HepG2 (cell line): ENCODE results near the gene ISY1. TPM values are rescaled to one million over a fixed set of nuclear protein-coding genes. Genes with fewer than 3 reads are reported as not detected.
A peak's percentile ranks its signal among the peaks of the same experiment; 100 is the strongest.

Experiments
- CCAR2 ChIP-seq: fragments of 200-400 bp; formaldehyde crosslinking; optimal IDR thresholded peaks from 2 replicates; pipeline ENCODE3; 2018; ENCODE audit warnings: low read depth, mild to moderate bottlenecking, low read length, moderate library complexity
- CEBPG ChIP-seq: IDR thresholded peaks from 2 replicates; pipeline ENCODE4 v1.6.1; 2016
- FOXK1 ChIP-seq: sonication (generic); formaldehyde crosslinking; IDR thresholded peaks from 2 replicates; pipeline ENCODE4 v1.4.0; 2020; ENCODE audit warnings: low read depth, missing genetic modification reagents, borderline replicate concordance
- ISL2 ChIP-seq: sonication (generic); formaldehyde crosslinking; IDR thresholded peaks from 2 replicates; pipeline ENCODE4 v1.5.0; 2020; ENCODE audit warnings: missing genetic modification reagents
- JUN ChIP-seq: sonication (generic); formaldehyde crosslinking; IDR thresholded peaks from 2 replicates; pipeline ENCODE4 v1.4.0; 2020; ENCODE audit warnings: mild to moderate bottlenecking, missing genetic modification reagents
- KDM5B ChIP-seq: sonication (generic); formaldehyde crosslinking; IDR thresholded peaks from 2 replicates; pipeline ENCODE4 v1.4.0; 2020; ENCODE audit warnings: missing genetic modification reagents, mild to moderate bottlenecking, borderline replicate concordance
- MED1 ChIP-seq: sonication (generic); formaldehyde crosslinking; IDR thresholded peaks from 2 replicates; pipeline ENCODE4 v1.4.0; 2020; ENCODE audit warnings: missing genetic modification reagents
- TBX2 ChIP-seq: sonication (generic); formaldehyde crosslinking; IDR thresholded peaks from 2 replicates; pipeline ENCODE4 v1.5.0; 2020; ENCODE audit warnings: missing genetic modification reagents, mild to moderate bottlenecking, borderline replicate concordance
- THYN1 ChIP-seq: sonication (generic); formaldehyde crosslinking; IDR thresholded peaks from 2 replicates; pipeline ENCODE4 v1.8.1; 2023; ENCODE audit warnings: low read depth, mild to moderate bottlenecking, moderate library complexity, missing genetic modification reagents, borderline replicate concordance
- TP53 ChIP-seq: sonication (generic); formaldehyde crosslinking; conservative IDR thresholded peaks from 2 replicates; pipeline ENCODE4 v1.4.0; 2020; ENCODE audit warnings: missing genetic modification reagents
- ZNF10 ChIP-seq: sonication (generic); formaldehyde crosslinking; IDR thresholded peaks from 2 replicates; pipeline ENCODE4 v1.4.0; 2020; ENCODE audit warnings: mild to moderate bottlenecking, low read depth, missing genetic modification reagents, borderline replicate concordance
- ZNF337 ChIP-seq: sonication (generic); formaldehyde crosslinking; IDR thresholded peaks from 2 replicates; pipeline ENCODE4 v1.5.1; 2020; ENCODE audit warnings: missing genetic modification reagents, low read depth, mild to moderate bottlenecking, borderline replicate concordance
- ZNF451 ChIP-seq: sonication (generic); formaldehyde crosslinking; IDR thresholded peaks from 2 replicates; pipeline ENCODE4 v1.5.0; 2020; ENCODE audit warnings: mild to moderate bottlenecking, missing genetic modification reagents
- ZNF562 ChIP-seq: sonication (generic); formaldehyde crosslinking; IDR thresholded peaks from 2 replicates; pipeline ENCODE4 v1.8.0; 2022; ENCODE audit warnings: missing genetic modification reagents, borderline replicate concordance
- polyA plus RNA-seq, 8 experiments: library from polyadenylated mRNA; depleted of rRNA in 3 of 8; stranded (reverse) in 7 of 8; unstranded in 1 of 8; fragments of >200 nt; fragmentation: Illumina TruSeq in 4 of 8; extraction: Trizol in 4 of 8; gene quantifications; 2 replicates each; pipeline versions ENCODE4 v1.2.1 to v1.2.3, GENCODE V29; 2011 to 2016; ENCODE audit warnings: low read depth in 4 of 8, missing spikeins in 1 of 8, mixed read lengths in 1 of 8; ENCODE audit not compliant: insufficient read depth in 1 of 8
- total RNA-seq, 5 experiments: library from RNA; depleted of rRNA; stranded (reverse); fragments of >200 nt; fragmentation: Illumina TruSeq; extraction: Trizol; gene quantifications; 2 replicates each; pipeline ENCODE4 v1.2.3, GENCODE V29; 2016; ENCODE audit warnings: low read depth in 1 of 5
- TF ChIP-seq, protein P1 (sequence below): sonication (generic); formaldehyde crosslinking; IDR thresholded peaks from 2 replicates; pipeline ENCODE4 v1.5.0; 2020; ENCODE audit warnings: mild to moderate bottlenecking, missing genetic modification reagents
- TF ChIP-seq, protein P2 (sequence below): sonication (generic); formaldehyde crosslinking; IDR thresholded peaks from 2 replicates; pipeline ENCODE4 v1.4.0; 2020; ENCODE audit warnings: missing genetic modification reagents
- TF ChIP-seq, protein P3 (sequence below): sonication (generic); formaldehyde crosslinking; IDR thresholded peaks from 2 replicates; pipeline ENCODE4 v1.4.0; 2020; ENCODE audit warnings: mild to moderate bottlenecking, missing genetic modification reagents
- TF ChIP-seq, protein P4 (sequence below): sonication (generic); formaldehyde crosslinking; IDR thresholded peaks from 2 replicates; pipeline ENCODE4 v1.8.1; 2022; ENCODE audit warnings: low read depth, mild to moderate bottlenecking, missing genetic modification reagents
- TF ChIP-seq, protein P5 (sequence below): IDR thresholded peaks from 2 replicates; pipeline ENCODE4 v1.6.1; 2016; ENCODE audit warnings: control low read depth

The ISY1 gene
- total and polyA plus RNA-seq, 2 of the 13 experiments (the other 11 are each of a cell fraction or from before 2014, with no cell fraction given) = 21.0 to 39.1 TPM

DNA sequence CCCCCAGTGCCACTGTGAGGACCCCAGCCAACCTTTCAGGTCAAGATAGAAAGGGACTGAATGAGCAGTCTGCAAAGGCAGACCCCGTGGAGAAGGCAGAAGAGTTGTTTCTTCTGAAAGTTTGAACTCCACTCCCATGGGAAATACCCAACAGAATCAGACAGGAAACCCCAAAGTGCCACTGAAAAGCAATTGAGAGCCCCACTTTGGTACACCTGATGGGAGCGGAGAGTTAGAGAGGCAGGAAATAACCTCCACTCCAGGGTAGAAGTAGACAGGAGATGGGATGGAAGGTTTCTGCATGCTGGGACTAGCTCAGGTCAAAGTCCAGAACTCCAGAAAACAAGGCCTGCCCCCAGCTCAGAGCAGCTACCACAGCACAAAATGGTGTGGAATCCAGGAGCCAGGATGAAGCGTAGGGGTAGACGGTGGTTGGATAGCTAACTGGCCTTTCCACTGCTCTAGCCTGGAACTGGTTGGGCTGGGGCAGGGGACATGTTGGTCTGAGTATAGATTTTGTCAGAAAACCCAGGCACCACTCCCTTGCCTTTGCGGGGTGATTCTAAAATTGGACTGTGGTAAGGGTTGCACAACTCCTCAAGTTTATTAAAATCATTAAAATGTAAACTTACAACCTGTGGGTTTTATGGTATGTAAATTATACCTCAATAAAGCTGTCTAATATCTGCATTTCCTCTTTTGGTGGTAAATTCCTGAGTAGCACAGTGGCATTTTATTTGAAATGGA is 37.4 kb downstream of the ISY1 start (continued):
- TF ChIP-seq, protein P1, sequence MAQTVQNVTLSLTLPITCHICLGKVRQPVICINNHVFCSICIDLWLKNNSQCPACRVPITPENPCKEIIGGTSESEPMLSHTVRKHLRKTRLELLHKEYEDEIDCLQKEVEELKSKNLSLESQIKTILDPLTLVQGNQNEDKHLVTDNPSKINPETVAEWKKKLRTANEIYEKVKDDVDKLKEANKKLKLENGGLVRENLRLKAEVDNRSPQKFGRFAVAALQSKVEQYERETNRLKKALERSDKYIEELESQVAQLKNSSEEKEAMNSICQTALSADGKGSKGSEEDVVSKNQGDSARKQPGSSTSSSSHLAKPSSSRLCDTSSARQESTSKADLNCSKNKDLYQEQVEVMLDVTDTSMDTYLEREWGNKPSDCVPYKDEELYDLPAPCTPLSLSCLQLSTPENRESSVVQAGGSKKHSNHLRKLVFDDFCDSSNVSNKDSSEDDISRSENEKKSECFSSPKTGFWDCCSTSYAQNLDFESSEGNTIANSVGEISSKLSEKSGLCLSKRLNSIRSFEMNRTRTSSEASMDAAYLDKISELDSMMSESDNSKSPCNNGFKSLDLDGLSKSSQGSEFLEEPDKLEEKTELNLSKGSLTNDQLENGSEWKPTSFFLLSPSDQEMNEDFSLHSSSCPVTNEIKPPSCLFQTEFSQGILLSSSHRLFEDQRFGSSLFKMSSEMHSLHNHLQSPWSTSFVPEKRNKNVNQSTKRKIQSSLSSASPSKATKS (CRISPR knock-in tag) = no peak
- TF ChIP-seq KDM5B (no peak), ZNF562 (no peak), CEBPG (CRISPR knock-in tag) (peak; percentile 21), JUN (CRISPR knock-in tag) (no peak), FOXK1 (CRISPR knock-in tag) (no peak), ZNF10 (CRISPR knock-in tag) (no peak), TP53 (CRISPR knock-in tag) (peak; percentile 67; the same call in 1 of the 2 replicates), ZNF451 (CRISPR knock-in tag) (no peak), CCAR2 (no peak), THYN1 (CRISPR knock-in tag) (no peak), ZNF337 (CRISPR knock-in tag) (no peak), TBX2 (peak; percentile 35; the same call in 1 of the 2 replicates), MED1 (peak; percentile 73; the same call in 1 of the 2 replicates), ISL2 (CRISPR knock-in tag) (no peak; the same call in none of the 2 replicates)
- TF ChIP-seq, protein P2, sequence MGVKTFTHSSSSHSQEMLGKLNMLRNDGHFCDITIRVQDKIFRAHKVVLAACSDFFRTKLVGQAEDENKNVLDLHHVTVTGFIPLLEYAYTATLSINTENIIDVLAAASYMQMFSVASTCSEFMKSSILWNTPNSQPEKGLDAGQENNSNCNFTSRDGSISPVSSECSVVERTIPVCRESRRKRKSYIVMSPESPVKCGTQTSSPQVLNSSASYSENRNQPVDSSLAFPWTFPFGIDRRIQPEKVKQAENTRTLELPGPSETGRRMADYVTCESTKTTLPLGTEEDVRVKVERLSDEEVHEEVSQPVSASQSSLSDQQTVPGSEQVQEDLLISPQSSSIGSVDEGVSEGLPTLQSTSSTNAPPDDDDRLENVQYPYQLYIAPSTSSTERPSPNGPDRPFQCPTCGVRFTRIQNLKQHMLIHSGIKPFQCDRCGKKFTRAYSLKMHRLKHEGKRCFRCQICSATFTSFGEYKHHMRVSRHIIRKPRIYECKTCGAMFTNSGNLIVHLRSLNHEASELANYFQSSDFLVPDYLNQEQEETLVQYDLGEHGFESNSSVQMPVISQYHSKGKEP (CRISPR knock-in tag) = no peak
- TF ChIP-seq, protein P3, sequence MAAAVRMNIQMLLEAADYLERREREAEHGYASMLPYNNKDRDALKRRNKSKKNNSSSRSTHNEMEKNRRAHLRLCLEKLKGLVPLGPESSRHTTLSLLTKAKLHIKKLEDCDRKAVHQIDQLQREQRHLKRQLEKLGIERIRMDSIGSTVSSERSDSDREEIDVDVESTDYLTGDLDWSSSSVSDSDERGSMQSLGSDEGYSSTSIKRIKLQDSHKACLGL (CRISPR knock-in tag) = no peak
- TF ChIP-seq, protein P4, sequence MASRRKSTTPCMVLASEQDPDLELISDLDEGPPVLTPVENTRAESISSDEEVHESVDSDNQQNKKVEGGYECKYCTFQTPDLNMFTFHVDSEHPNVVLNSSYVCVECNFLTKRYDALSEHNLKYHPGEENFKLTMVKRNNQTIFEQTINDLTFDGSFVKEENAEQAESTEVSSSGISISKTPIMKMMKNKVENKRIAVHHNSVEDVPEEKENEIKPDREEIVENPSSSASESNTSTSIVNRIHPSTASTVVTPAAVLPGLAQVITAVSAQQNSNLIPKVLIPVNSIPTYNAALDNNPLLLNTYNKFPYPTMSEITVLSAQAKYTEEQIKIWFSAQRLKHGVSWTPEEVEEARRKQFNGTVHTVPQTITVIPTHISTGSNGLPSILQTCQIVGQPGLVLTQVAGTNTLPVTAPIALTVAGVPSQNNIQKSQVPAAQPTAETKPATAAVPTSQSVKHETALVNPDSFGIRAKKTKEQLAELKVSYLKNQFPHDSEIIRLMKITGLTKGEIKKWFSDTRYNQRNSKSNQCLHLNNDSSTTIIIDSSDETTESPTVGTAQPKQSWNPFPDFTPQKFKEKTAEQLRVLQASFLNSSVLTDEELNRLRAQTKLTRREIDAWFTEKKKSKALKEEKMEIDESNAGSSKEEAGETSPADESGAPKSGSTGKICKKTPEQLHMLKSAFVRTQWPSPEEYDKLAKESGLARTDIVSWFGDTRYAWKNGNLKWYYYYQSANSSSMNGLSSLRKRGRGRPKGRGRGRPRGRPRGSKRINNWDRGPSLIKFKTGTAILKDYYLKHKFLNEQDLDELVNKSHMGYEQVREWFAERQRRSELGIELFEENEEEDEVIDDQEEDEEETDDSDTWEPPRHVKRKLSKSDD (CRISPR knock-in tag) = no peak
- TF ChIP-seq, protein P5, sequence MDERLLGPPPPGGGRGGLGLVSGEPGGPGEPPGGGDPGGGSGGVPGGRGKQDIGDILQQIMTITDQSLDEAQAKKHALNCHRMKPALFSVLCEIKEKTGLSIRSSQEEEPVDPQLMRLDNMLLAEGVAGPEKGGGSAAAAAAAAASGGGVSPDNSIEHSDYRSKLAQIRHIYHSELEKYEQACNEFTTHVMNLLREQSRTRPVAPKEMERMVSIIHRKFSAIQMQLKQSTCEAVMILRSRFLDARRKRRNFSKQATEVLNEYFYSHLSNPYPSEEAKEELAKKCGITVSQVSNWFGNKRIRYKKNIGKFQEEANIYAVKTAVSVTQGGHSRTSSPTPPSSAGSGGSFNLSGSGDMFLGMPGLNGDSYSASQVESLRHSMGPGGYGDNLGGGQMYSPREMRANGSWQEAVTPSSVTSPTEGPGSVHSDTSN (CRISPR knock-in tag) = no peak
